T-helper 2 cell (primary cell): ENCODE results near the gene ROCK2.
A peak's percentile ranks its signal among the peaks of the same experiment; 100 is the strongest.

Source experiments
- DNase-seq, 5 experiments: peaks; one replicate each; pipeline versions ENCODE4 v3.0.0 to v3.0.0-alpha.2; 2012 to 2022

The ROCK2 gene

DNA sequence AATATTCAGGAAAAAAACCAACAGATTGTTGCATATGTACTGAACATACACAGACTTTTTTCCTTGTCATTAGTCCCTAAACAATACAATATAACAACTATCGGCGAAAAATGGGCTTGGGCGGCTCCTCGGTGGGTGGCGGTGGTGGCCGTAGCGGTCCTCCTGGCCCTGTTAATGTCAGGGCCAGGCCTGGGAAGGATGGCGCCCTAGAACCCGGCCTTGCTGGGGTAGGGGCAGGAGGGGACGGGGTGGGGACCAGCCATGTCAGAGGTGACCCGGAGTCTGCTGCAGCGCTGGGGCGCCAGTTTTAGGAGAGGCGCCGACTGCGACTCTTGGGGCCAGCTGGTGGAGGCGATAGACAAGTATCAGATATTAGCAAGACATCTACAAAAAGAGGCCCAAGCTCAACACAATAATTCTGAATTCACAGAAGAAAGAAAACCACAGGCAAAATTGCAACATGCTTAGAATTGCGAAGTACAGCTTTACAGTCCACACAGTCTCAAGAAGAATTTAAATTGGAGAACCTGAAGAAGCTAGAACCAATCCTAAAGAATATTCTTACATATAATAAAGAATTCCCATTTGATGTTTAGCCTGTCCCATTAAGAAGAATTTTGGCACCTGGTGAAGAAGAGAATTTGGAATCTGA lies 36.5 kb downstream of the ROCK2 start:
- no peak for DNase-seq

- DNase-seq: no peak
Measured at GRCh38 chr2:11305958-11306357, 38.5 kb downstream of the ROCK2 start.

DNA sequence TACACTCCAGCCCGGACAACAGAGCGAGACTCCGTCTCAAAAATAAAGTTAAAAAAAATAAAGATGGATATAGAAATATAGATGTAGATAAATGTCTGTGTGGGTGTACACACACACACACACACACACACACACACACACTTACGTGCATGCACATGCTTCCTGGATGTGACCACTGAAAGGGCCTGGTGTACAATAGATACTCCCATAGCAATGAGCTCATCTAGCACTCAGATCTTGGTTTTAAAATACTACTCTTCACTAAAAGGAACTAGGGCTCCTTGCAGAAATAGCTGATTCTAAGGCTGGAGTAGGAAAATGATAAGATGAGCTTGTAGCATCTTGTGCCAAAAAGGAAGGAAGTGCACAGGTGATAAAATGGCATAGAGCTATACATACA lies 39.1 kb downstream of the ROCK2 start:
- DNase-seq: peak in 1 of 5 experiments; percentile 41

- DNase-seq: no peak
Measured at GRCh38 chr2:11304476-11304875, 40.0 kb downstream of the ROCK2 start.

GRCh38 chr2:11303290-11304013 lies 41.0 kb downstream of the ROCK2 start:
- DNase-seq: no peak

DNA sequence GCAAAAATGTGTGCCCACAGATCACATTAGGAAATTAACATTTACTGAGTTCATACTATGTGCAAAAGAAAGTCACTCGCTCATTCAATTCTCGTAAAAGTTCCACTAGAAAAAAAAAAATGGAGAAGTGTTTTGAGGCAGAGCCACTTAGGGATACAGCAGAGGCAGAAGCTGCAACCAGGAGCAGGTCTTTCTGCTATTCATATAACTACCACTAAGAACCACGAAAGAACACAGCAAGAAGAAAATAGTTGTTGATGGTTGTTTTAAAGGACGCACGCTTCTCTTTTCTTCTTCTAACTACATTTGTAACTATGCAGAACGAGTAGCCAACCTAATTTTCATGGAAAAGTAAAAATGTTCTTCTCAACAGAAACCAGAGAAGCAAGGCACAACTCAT lies 45.0 kb downstream of the ROCK2 start:
- no peak for DNase-seq

GRCh38 chr2:11298592-11298991 lies 45.8 kb downstream of the ROCK2 start:
- no peak for DNase-seq

DNA sequence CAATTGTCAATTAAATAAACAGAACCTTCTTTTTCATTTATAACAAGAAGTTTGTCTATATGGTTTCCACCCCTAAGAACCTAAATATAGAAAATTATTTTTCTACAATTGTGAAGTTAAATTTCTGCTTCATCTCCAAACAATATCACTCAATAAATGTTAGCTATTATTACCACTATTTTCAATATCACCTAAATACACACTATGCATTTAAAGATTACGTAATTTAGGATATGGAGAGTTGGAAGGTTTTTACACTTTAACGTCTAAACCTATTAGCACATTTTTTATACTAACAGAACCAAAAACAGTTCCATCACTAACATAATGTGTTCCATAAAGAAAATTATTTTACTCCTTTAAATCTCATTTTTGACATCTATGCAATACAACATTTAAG lies 48.0 kb downstream of the ROCK2 start:
- no peak for DNase-seq

DNA sequence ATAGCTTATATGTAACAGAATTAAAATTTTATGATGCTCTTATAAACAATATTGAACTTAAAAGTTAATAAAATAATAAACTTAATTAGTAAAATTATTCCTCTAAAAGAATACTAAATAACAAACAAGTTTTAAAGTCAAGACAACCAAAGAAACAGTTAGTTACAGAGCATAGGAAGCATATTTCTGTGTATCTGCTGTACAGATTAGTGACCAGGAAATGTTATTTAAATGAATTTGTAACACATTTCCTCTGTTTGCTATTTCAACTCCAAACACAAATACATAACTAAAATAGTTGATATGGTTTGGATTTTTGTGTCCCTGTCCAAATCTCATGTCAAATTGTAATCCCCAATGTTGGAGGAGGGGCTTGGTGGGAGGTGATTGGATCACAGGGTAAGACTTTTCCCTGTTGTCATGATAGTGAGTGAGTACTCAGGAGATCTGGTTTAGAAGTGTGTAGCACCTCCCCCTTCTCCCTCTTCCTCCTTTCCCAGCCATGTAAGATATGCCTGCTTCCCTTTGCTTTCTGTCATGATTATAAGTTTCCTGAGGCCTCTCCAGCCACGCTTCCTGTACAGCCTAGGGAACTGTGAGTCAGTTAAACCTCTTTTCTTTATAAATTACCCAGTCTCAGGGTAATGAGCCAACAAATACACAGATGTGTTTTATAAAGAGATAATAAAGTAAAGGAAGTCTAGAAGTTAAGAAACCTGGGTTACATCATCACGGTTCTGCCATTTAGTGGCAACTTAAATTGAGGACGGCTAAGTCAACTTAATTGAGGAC lies 51.8 kb downstream of the ROCK2 start:
- DNase-seq: no peak

- DNase-seq: no peak
Measured at GRCh38 chr2:11290713-11291112, 53.7 kb downstream of the ROCK2 start.

- DNase-seq: no peak
Measured at GRCh38 chr2:11290211-11290610, 54.2 kb downstream of the ROCK2 start.

- no peak for DNase-seq
Measured at GRCh38 chr2:11288431-11288830, 56.0 kb downstream of the ROCK2 start.

DNA sequence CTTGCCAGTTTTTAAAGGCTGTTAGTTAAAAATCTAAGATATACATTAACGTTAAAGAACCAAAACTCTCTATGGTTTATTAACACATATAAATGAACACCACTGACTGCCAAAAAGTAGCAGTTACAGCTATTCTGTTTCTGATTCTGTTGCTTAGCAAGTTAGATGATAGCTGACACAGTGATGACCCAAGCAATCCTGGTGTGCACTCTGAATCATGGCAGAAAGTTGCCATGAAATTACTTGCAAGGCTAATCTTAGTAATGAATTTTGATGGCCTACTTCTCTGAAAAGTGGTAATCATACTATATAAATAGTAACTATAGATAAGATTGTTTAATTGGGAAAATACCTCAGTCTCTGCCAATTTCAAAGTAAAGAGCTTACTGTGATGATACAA lies 57.7 kb downstream of the ROCK2 start:
- no peak for DNase-seq

- DNase-seq: no peak
Measured at GRCh38 chr2:11286323-11286722, 58.1 kb downstream of the ROCK2 start.

DNA sequence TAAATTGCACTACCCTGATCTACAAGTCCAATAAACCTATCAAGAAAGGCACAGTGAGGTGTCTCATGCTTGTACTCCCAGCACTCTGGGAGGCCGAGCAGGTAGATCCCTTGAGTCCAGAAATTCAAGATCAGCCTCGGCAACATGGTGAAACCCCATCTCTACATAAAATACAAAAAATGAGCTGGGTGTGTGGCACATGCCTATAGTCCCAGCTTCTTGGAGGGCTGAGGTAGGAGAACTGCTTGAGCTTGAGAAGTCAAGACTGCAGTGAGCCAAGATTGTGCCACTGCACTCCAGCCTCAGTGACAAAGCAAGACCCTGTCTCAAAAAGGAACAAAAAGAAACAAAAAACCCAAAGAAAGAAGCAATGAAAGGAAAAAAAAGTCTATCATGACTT lies 58.9 kb downstream of the ROCK2 start:
- no peak for DNase-seq

GRCh38 chr2:11281186-11281585 lies 63.2 kb downstream of the ROCK2 start:
- no peak for DNase-seq

- no peak for DNase-seq
Measured at GRCh38 chr2:11280713-11281112, 63.7 kb downstream of the ROCK2 start.

DNA sequence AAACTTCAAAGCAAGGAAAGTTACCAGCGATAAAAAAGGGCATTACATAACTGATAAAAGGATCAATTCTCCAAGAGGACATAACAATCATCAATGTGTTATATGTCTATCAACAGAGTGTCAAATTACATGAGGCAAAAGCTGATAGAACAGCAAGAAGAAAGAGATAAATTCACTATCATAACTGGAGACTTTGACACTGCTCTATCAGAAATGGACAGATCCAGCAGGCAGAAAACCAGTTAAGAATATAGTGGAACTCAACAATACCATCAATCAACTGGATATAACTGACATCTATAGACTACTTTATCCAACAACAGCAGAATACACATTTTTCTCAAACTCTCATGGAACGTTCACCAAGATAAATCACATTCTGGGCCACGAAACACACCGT lies 65.0 kb downstream of the ROCK2 start:
- no peak for DNase-seq

GRCh38 chr2:11278219-11278618 lies 66.2 kb downstream of the ROCK2 start:
- DNase-seq: no peak

- DNase-seq: peak in 1 of 5 experiments; percentile 18
Measured at GRCh38 chr2:11275910-11276309, 68.5 kb downstream of the ROCK2 start.

DNA sequence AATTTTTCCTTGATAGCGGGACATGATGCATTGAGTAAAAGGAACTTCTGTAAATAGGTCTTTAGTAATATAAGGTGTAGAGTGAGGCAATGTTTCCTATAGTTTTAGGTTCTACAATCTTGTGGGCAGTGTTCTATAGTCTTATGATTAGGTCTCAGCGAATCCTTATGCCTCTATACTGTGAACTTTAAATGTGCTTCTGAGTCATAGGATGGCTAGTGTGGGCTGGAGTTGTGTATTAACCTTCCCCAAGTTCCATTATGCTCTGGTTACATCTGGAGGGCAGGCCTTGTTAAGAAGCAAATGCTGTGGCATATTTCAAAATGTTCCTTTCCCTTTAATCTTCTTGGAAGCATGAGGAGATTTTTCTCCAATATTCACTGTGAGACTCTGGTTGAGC lies 73.5 kb downstream of the ROCK2 start:
- DNase-seq: no peak

- no peak for DNase-seq
Measured at GRCh38 chr2:11267931-11268330, 76.5 kb downstream of the ROCK2 start.

DNA sequence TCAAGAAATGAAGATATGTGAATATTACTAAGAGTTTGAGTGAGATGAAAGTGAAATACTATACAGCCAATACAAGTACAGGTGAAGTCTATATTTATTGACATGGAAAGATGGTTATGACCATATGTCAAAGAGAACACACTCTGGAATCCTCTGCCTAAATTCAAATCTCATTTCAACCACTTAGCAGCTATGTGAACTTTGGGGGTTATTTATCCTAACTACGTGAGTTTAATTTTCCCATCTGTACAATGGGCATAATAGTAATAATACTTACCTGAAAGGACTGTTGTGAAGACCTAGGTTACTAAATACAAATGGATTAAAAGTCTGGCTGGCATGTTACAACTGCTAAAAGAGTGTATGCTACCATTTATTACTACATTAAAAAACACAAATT lies 79.6 kb downstream of the ROCK2 start:
- DNase-seq: no peak

DNA sequence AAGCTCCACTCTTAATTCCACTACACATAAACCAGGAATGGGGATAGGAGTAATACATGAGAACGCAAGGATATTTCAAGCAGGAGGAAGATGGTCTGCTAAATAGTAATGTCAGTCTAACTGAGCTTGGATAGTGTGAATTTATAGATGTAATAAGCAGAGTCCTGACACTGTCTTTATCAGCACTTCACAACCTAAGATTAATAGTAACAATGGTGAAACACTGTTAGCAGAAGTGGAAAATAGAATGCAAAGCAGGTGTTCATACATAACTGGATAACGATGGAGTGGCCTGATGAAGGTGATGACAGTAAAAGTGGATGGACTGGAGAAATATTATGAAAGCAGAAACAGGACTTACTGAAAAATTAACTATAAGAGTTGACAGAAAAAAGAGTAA lies 80.4 kb downstream of the ROCK2 start:
- DNase-seq: no peak
